NCI-H345 treated with DMSO at 0.1 percent for 48 hours (cell line): ENCODE data around the gene P2RX1.
"Not testable (repeated sequence)": the region's sequence is repeated elsewhere in the genome, so short reads cannot be mapped to it uniquely, and the experiment has no call there.

Experiments
- DNase-seq: peaks from one replicate; lab custom pipeline; 2025; ENCODE audit not compliant: unreplicated experiment; lab: John Stamatoyannopoulos, UW

Gene P2RX1

DNA sequence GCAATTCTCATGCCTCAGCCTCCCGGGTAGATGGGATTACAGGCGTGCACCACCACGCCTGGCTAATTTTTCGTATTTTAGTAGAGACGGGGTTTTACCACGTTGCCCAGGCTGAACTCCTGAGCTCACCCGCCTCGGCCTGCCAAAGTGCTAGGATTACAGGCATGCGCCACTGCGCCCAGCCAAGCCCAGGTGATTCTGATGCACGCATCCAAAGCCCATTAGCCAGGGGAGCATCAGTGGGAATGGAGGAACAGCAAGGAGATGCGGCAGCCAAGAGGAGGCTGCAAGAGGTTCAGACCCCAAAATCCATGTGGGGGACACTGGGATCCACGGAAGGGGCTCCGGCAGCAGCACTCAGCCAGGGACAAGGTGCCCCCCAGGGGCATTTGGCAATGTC, 35.9 kb upstream of the P2RX1 start:
- no peak for DNase-seq

DNA sequence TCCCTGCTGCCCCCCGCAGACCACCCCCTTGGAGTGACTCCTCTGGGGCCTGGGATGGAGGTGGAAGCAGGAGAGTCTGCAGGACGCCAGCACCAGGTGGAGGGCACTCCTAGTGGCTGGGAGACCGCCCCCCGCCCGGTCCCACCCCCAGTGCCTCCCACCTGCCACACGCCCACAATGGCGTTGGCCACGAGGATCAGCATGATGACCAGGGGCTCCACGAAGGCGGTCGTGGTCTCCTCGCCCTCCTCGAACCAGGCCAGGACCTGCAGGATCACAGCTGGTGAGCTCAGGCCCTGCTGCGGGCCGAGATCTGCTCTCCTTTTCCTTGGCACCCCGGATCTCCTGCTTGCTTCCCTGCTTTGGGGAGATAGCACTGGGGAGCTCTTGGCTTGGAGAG, 35.2 kb upstream of the P2RX1 start:
- no peak for DNase-seq

DNA sequence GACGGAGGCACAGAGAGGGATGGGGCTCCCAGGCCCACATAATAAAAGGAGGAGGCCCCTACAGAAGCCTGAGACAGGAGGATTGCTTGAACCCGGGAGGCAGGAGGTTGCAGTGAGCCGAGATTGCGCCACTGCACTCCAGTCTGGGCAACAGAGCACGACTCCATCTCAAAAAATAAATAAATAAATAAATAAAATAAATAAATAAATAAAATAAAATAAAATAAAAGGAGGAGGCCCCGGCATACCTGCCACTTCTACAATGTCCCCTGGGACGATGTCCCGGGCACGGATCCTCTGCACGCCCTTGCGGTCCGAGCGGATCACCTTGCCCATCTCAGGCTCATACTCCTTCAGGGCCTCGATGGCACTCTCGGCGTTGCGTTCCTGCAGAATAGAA, 34.7 kb upstream of the P2RX1 start:
- DNase-seq = no peak

DNA sequence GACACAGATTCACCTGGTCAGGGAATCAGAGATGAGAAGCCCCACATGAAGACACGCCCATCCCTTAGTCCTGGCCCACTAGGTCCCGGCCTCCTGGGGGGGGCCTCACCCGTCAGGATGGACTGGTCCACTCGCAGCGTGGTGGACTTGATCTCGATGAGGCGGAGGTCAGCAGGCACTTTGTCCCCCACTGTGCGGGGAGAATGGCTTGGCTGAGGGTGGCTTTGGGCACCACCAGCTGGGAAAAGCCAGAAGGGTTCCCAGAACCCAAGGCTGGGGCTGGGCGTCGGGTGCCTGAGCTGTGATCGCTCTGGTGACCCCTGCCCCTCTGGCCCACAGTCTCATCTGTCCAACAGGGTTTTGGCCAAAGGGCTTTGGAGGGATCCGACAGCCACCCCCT, 34.3 kb upstream of the P2RX1 start:
- no peak for DNase-seq

DNA sequence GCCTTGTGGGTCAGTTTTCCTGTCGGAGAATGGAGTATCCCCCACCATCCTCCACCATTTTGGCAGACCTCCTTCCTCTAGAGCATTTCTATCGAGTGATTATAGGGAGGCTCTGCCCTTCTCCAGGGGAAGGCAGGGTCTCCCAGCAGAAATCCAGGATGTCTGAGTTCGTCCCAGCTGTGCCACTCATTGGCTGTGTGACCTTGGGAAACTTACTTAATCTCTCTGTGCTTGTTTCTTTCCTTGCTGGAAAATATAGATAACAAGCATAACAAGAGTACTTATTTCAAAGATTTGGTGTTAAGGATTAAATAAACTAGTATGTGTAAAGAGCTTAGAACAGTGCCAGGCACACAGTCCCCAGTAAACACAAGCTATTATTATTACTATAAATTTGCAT, 33.2 kb upstream of the P2RX1 start:
- no peak for DNase-seq

DNA sequence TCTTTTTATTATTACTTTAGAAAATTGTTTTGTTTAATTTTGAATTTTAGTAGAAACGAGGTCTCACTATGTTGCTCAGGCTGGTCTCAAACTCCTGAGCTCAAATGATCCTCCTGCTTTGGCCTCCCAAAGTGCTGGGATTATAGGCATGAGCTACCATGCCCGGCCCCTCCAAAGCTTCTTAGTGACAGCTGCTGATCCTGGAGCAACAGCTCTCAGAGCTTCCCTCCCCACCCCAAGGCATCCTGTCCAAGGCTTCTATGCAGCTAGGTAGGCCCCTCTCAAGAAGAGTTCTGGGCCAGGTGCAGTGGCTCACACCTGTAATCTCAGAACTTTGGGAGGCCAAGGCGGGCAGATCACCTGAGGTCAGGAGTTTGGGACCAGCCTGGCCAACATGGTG, 32.3 kb upstream of the P2RX1 start:
- DNase-seq = not testable (repeated sequence)

DNA sequence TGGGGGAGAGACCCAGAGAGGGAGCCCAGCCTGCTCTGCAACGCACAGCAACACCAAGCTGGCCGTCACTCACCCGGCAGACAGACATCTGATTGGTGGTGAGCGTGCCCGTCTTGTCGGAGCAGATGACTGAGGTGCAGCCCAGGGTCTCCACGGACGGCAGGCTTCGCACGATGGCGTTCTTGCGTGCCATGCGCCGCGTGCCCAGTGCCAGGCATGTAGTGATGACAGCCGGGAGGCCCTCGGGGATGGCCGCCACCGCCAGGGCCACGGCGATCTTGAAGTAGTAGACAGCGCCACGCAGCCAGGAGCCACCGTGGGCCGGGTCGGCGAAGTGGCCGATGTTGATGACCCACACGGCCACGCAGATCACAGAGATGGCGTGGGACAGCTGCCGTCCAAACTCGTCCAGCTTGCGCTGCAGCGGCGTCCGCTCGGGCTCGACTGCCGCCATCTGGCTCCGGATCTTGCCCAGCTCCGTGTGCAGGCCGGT, 31.1 kb upstream of the P2RX1 start:
- DNase-seq = no peak

DNA sequence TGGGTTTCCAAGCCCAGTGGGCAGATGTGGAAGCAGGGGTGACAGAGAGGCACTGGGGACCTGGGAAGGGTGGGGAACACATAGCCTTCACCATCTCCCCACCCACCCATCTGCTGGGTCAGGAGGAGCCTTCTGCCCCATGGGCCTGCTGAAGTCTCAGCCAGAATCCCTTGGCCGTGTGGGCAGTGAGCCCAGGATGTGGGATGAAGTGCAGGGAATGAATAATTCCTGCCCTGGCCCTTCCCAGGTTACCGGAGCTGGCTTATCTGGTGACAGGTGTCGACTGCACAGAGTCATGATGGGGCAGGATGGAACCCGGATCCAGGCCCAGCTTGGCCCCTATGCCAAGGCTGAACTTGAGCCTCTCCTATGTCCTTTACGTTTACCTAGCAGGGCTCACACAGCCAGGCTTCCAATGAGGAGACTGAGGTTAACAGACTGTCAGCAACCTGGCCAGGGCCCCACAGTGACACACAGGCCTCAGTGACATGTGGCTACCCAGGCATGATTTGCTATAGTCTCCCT, 30.5 kb upstream of the P2RX1 start:
- DNase-seq = no peak

DNA sequence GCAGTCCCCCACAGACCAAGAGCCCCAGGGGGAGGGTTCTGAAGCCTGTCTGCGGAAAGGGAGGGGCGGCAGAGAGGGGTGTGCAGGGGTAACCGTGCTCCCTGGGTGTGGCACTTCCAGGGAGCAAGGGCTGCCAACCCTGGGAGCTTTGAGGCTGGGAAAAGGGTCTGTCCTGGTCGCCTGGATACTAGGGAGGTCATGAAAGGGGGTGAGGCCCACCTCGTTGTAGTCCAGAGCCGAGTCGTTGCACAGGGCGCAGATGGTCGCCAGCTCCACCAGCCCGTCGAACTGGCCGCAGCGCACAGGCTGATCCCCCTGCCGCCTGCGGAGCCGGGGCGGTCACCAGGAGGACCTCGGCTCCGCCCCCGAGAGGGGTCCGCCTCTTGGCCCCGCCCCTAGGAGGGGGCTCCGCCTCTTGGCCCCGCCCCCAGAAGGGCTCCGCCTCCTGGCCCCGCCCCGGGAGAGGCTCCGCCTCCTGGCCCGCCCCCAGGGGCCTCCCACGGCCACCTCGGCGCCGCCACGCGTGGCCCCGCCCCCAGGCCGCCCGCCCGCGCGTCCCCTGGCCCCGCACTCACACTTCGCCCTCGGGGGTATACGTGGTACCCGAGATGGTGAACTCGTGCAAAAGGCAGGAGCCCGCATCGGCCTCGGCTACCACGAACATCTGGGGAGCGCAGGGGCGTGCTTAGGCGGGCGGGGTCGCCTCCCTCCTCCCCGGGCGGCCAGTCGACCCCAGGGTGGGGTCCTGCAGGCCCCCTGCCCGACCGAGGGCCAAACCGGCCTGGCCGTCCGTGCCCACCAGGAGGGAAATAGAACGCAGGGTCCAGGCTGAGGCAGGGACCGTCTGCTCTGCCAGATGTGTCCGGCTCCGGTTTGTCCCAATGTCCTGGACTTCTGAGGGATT, 28.5 kb upstream of the P2RX1 start:
- DNase-seq = no peak

DNA sequence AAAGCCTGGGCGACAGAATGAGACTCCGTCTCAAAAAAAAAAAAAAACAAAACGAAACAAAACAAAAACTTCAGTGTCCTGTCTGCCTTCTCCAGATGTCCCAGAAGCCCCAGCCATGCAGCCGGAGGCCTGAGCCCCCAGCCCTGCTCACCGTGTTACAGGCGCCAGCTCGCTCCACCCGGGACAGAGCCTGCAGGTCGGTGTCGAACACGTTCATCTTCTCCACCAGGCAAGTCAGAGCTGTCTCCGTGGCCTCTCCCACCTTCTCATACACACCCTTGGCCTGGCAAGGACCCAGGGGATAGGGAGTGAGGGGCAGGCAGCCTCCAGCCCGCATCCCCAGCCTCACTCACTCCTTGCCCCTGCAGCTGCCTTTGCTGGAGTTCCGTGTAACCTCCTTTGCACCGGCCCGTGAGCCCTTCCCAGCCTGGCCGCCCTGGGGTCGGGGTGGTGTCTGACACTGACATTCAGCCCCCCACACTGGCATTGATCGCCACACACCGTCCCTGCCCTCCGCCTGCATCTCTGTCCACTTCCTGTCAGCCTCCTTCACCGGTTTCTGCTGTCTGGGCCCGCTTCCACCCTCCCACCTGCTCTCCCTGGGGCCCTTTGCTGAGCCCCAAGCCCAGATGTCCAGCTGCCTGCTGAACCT, 27.1 kb upstream of the P2RX1 start:
- no peak for DNase-seq

DNA sequence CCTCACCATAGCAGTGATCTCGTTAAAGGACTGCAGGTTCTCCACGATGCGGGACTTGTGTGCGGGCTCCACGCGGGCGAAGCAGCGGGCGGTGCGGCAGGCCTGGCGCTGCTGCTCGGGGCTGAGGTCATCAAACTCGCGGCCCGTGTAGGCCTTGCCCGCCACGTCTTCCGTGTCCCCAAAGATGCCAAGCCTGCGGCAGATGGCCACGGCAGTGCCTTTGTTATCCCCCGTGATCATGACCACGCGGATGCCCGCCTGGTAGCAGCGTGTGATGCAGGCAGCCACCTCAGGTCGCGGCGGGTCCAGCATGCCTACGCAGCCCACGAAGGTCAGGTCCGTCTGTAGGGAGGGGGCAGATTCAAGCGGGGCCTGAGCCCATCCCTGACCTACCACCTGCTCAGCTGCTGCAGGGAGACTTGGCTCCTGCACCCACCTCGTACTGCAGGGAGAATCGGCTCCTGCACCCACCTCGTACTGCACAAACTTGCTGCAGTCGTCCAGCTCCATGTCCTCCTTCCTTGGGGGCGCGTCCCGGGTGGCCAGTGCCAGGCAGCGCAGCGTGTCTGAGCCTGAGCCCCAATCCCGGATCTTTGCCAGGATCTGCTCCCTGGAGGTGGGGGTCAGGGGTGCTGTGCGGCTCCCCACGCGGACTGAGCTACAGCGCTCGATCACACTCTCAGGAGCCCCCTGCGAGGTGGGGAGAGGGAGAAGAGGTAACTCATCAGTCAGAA, 24.9 kb upstream of the P2RX1 start:
- no peak for DNase-seq

DNA sequence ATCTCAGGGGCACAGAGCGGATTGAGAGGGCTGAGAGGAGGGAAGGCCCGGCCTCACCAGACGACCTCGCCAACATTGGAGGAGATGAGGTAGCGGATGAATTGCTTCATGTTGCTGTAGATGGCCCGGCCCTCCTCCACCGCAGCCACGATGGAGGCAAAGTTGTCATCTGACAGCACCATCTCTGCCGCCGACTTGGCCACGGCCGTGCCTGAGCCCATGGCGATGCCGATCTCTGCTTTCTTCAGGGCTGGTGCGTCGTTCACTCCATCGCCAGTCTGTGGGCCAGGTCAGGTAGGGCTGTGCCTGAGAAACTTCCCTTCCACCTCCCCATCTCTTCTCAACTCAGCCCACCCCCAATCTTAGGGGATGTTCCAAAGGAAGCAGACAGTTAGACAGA, 21.1 kb upstream of the P2RX1 start:
- no peak for DNase-seq

DNA sequence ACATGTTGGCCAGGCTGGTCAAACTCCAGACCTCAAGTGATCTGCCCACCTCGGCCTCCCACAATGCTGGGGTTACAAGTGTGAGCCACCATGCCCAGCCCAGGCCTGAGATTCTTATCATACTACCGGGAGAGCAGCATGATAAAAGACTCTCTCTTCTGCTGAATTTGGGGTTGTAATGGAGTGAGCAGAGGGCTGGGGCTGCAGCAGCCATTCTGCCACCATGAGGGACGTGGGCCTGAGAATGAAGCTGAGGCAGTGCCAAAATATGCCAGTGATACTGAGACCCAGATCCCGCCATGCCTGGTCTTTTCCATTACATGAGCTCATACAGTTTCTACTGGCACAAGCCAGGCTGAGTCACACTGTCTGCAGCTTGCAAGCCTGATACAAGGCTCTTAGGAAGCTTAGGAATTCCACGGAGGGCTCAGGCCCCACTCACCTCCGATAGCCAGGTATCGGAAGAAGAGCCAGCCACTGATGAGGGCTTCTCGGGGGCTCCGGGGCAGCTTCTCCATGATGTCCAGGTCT, 19.6 kb upstream of the P2RX1 start:
- no peak for DNase-seq

DNA sequence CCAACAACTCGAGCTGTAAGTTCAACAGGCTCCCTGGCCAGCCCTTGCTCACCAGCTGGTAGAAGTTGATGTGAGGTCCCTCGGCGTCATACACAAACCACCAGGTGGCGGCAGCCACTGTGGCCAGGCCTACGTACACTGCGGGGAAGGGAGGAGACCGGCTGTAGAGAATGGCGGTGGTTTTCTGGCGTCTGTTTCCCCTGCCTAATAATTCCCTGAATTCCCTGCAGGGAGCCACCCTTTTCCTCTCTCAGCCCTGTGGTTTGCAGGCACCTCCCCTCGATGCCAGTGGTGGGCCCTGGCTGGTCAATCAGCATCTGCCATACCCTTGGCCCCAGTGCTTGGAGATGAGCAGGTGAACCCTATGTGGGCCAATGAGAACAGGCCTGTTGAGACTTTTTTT, 18.9 kb upstream of the P2RX1 start:
- no peak for DNase-seq

DNA sequence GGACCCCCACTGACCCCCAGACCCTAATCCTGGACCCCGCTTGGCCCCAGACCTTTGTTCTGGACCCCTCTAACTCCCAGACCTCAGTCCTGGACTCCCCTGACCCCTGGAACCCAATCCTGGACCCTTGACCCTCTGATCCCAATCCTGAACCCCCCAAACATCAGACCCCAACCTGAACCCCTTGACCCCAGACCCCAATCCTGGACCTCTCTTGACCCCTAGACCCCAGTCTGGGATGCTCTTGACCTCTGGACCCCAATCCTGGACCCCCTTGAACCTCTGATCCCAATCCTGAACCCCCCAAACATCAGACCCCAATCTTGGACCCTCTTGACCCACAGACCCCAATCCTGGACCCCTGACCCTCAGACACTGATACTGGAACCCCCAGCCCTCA, 13.5 kb upstream of the P2RX1 start:
- DNase-seq = no peak

DNA sequence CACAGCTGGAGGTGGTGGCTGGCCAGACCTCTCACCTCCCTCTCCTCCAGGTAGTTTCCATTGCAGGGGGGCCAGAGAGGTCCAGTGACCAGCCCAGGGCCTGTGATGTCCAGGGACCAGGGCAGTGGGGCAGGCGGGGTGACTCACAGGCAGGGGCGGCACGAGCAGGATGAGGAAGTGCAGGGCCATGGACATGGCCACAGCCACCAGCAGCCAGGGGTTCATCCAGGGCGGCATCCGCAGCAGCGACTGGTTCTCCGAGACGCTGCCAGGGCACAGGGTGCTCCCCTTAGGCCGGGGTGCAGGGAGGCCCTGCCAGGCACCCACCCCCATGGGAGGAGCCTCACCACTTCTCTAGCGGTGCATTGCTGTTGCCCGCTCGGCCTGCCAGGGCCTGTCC, 12.9 kb upstream of the P2RX1 start:
- no peak for DNase-seq

DNA sequence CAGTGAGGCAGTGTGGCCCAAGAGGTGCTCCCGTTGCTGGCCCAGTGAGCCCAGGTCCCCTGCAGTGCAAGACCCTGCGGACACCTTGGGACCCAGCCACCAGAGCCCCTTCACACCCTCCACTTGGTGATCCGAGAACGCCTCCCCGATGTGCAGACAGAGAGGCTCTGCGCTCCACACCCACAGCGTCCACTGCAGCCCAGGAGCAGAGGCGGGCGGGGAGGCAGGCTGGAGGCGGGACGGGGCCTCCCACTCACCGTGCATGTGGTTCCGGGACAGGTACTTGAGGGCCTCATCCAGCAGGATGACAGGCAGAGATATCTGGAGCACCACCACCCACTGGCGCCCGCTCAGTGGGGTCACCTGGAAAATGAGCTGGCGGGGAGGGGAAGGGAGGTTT, 12.1 kb upstream of the P2RX1 start:
- no peak for DNase-seq

DNA sequence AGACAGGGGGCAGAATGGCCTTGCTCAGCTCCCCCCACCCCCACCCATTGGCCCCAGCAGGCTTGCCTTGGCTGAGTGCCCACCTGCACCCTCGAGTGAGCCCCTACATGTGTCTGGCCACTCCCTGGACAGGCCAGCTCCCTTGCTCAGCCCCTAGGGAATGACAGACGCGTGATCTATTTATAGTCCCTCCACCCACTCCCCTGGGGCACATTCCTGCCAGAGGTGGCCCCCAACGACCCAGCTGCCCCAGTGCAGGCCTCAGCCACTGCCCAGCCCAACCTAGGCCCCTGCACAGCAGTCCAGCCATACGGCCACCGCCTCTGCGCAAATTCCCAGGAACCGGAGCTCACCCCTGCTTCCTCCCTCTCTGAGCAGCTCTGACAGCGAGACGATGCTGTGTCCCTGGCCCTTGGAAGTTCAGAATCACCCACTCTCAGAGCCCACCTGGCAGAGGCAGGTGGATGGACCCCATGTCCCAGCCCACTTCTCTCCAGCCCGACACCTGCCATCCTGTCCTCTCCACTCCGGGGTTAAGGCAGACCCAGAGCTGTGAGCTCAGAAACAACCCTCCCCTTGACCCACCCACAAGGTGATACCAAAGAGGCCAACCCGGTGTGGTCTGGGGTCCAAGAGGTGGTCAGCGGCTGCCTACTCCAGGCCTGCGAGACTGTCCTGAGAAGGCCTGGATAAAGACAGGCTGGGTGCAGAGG, 11.5 kb upstream of the P2RX1 start:
- no peak for DNase-seq

DNA sequence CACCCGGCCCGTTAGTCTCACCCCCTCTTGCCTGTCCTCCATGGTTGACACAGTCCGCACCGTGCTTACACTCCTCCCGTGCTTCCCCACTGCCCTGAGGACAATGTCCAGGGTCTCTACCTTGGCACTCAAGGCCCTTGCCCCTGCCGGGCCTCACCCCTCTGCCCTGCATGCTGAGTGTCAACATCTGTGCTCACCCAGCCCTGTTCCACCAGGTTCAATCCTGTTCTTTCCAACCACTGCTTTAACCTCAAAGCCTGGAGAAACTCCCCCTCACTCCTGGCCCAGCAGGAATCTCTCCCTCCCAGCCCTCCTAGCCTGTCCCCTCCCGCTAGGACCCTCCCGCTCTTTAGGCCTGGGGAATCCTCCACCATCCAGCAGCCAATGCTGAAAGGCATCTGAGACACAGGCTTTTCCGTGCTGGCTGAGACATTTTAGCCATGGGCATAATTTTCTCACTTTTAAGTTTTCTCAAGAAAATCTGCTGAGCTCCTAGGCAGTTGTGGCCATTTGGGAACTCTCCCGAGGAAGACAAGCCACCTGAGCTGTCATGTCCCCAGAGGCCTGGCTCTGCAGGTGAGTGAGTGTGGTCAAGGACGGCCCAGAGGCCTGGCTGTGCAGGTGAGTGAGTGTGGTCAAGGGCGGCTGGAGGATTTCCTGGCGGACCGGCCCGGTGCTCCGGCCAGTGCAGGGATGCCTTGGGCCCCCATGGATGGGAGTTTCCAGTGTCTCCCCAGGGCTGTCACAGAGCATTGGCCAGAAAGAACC, 10.8 kb upstream of the P2RX1 start:
- no peak for DNase-seq
